NCI-H2227 treated with DMSO at 0.1 percent for 48 hours (cell line): ENCODE data around the gene SMG1.
"Not testable (repeated sequence)": the region's sequence is repeated elsewhere in the genome, so short reads cannot be mapped to it uniquely, and the experiment has no call there.

Experiments
- DNase-seq: peaks from one replicate; lab custom pipeline; 2025; lab: John Stamatoyannopoulos, UW

SMG1 gene

DNA sequence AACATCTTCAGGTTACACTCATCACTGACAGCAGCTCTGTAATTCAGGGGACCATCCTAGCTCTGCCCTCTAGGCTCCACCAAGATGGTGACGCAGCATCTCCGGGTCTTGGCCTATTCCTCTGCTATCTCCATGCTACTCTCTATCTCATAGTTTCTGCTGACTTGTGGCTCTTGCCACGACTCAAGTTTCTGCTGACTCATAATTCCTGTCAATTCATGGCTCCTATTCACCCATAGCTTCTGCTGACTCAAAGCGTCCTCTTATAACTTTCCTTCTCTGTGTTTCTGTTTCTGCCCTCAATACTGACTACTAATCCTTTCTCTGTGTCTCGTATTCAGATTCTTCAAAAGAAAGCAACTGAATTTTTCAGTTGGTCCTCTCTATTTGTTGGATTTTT, 163.5 kb downstream of the SMG1 start:
- not testable (repeated sequence) for DNase-seq

DNA sequence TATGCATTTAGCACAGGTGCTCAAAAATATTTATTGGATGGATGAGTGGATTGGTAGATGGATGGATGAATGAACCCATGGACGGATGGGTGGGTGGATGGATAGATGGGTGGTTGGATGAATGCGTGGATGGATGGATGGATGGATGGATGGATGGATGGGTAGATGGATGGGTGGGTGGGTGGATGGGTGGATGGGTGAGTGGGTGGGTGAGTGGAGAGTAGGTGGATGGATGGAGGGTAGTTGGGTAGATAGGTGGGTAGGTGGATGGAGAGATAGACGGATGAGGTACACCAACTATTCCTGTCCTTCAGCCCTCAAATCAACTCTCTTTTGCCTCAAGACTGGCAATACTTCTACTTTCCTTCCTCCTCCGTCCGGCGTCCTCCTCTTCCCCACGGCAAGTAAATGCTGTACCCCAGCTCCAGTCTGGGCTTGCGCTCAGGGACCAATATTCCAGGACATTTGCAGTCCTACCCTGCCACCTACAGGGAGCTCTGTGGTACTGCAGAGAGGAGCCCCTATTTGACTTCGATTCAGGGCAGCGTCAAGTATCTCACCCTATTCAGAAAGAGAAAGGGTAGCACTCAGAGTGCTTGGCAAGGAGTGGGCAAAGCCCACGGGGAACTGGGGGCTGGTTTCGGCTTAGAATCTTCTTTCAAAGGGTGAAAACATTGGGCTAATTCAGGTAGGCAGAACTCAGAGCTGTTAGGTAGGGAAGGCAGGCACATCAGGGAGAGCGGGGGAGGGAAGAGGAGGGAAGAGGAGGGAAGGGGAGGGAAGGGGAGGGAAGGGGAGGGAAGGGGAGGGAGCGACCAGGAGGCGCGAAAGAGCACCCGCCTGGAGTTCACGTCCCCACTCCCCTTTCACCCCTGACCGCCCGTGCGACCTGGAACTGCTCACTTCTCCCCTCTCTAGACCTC, 166.3 kb downstream of the SMG1 start:
- DNase-seq = peak; percentile 17

DNA sequence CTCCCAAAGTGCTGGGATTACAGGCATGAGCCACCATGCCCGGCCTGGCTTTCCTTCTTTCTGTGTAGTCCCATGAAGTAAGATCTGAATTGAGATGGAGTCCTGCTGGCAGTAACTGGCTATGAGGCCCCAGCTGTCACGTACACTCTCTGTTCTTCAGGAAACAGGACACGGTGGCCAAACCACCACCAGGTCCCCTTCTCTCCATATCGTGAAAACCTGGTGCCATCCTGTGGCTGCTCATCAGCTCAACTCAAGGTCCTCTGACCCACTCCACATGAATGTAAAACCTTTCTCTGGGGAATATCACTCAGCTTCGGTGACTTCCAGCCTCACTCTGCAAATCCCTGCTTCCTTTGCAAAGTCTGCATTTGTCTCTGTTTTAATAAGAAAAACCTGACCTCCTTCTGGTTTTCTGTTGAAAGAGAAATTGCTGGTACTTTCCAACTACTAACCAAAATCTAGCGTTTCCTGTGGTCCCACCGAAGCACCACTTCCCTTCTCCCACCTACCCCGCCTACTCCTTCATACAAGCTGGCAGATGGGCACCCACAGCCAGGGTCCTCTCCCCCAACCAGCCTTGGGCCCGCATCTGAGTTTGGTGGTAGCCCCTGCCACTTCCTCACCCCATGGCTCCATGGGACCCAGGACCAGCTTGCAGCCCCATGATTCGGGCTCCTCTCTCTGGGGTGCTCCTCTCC, 168.1 kb downstream of the SMG1 start:
- DNase-seq = not testable (repeated sequence)

DNA sequence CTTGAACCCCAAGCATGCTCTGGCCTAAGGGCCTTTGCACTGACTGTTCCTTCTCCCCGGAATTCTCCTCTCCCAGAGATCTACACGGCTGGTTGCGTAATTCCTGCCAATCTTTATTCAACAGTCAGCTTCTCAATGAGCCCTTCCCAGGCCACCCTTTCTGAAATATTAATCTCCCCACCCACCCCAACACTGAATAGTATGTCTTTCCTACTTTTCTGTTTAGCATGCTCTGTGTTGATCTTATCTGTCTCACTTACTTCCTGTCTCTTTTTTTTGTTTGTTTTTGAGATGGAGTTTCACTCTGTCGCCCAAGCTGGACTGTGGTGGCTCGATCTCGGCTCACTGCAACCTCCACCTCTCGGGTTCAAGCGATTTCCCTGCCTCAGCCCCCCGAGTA, 169.6 kb downstream of the SMG1 start:
- not testable (repeated sequence) for DNase-seq
